HEK293 (cell line): Measurements from ENCODE around the gene TRAPPC12.

ENCODE experiments used
- GLIS2 ChIP-seq: fragments of 450-650 bp; formaldehyde crosslinking; IDR thresholded peaks from 2 replicates; pipeline ENCODE4 v1.5.1; 2016; ENCODE audit warnings: missing biosample characterization, missing genetic modification characterization
- MYNN ChIP-seq: fragments of 450-650 bp; formaldehyde crosslinking; IDR thresholded peaks from 2 replicates; pipeline ENCODE4 v1.5.1; 2016; ENCODE audit warnings: missing biosample characterization, missing genetic modification characterization, borderline replicate concordance
- REPIN1 ChIP-seq: fragments of 450-650 bp; formaldehyde crosslinking; IDR thresholded peaks from 2 replicates; pipeline ENCODE4 v1.5.1; 2017; ENCODE audit warnings: missing biosample characterization, missing genetic modification characterization, low read depth
- ZNF169 ChIP-seq: fragments of 450-650 bp; formaldehyde crosslinking; IDR thresholded peaks from 2 replicates; pipeline ENCODE4 v1.5.1; 2016; ENCODE audit warnings: missing biosample characterization, missing genetic modification characterization
- ZNF521 ChIP-seq: fragments of 450-650 bp; formaldehyde crosslinking; IDR thresholded peaks from 2 replicates; pipeline ENCODE4 v1.5.1; 2017; ENCODE audit warnings: missing biosample characterization, mild to moderate bottlenecking, missing genetic modification characterization
- TF ChIP-seq, protein P1 (sequence below): fragments of 450-650 bp; formaldehyde crosslinking; IDR thresholded peaks from 2 replicates; pipeline ENCODE4 v1.5.1; 2016; ENCODE audit warnings: missing biosample characterization, missing genetic modification characterization
- TF ChIP-seq, protein P2 (sequence below): fragments of 450-650 bp; formaldehyde crosslinking; IDR thresholded peaks from 2 replicates; pipeline ENCODE4 v1.5.1; 2016; ENCODE audit warnings: missing biosample characterization, missing genetic modification characterization

DNA sequence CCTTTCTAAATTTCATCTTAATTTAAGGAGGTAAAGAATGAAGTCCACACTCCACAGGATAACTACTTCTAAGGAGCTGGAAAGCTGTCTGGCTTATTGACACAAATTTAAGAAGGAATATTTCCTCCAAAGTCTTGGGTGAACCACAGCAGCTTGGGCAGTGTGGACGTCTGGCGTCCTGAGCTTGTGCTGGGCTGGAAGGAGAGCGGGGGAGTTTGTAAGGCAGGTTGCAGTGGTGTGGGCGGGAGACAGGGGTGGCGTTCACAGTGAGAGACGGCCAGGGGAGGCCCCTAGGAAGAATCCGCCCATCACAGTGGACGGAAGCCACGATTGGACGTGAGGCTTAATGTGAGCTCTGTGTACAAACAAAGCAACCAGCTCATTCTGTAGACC is 114.1 kb downstream of the TRAPPC12 start:
- no peak for TF ChIP-seq ZNF521 (tag by site-specific recombination)
- no peak for TF ChIP-seq REPIN1
- TF ChIP-seq, protein P1, sequence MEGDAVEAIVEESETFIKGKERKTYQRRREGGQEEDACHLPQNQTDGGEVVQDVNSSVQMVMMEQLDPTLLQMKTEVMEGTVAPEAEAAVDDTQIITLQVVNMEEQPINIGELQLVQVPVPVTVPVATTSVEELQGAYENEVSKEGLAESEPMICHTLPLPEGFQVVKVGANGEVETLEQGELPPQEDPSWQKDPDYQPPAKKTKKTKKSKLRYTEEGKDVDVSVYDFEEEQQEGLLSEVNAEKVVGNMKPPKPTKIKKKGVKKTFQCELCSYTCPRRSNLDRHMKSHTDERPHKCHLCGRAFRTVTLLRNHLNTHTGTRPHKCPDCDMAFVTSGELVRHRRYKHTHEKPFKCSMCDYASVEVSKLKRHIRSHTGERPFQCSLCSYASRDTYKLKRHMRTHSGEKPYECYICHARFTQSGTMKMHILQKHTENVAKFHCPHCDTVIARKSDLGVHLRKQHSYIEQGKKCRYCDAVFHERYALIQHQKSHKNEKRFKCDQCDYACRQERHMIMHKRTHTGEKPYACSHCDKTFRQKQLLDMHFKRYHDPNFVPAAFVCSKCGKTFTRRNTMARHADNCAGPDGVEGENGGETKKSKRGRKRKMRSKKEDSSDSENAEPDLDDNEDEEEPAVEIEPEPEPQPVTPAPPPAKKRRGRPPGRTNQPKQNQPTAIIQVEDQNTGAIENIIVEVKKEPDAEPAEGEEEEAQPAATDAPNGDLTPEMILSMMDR (tag by site-specific recombination), result no peak
- TF ChIP-seq, protein P2, sequence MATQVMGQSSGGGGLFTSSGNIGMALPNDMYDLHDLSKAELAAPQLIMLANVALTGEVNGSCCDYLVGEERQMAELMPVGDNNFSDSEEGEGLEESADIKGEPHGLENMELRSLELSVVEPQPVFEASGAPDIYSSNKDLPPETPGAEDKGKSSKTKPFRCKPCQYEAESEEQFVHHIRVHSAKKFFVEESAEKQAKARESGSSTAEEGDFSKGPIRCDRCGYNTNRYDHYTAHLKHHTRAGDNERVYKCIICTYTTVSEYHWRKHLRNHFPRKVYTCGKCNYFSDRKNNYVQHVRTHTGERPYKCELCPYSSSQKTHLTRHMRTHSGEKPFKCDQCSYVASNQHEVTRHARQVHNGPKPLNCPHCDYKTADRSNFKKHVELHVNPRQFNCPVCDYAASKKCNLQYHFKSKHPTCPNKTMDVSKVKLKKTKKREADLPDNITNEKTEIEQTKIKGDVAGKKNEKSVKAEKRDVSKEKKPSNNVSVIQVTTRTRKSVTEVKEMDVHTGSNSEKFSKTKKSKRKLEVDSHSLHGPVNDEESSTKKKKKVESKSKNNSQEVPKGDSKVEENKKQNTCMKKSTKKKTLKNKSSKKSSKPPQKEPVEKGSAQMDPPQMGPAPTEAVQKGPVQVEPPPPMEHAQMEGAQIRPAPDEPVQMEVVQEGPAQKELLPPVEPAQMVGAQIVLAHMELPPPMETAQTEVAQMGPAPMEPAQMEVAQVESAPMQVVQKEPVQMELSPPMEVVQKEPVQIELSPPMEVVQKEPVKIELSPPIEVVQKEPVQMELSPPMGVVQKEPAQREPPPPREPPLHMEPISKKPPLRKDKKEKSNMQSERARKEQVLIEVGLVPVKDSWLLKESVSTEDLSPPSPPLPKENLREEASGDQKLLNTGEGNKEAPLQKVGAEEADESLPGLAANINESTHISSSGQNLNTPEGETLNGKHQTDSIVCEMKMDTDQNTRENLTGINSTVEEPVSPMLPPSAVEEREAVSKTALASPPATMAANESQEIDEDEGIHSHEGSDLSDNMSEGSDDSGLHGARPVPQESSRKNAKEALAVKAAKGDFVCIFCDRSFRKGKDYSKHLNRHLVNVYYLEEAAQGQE (tag by site-specific recombination), result no peak
- no peak for TF ChIP-seq GLIS2 (tag by site-specific recombination)
- no peak for TF ChIP-seq MYNN (tag by site-specific recombination)
- TF ChIP-seq ZNF169 (tag by site-specific recombination), result no peak
